Suprapubic skin (tissue), 4 donors: Measurements from ENCODE around the gene FKBP6.

Source experiments
- CTCF ChIP-seq, 2 donors: fragments of 200-600 bp in 1 of 2; fragments of 450-650 bp in 1 of 2; sonication (generic) in 1 of 2; IDR thresholded peaks; one replicate each; pipeline ENCODE4 v1.5.1; 2016 to 2019; ENCODE audit warnings: antibody characterized with exemption in 2 of 2, mild to moderate bottlenecking in 1 of 2, moderate library complexity in 1 of 2
- EP300 ChIP-seq: sonication (generic); formaldehyde crosslinking; IDR thresholded peaks from one replicate; pipeline ENCODE4 v1.6.1; 2017; ENCODE audit warnings: antibody characterized with exemption
- POLR2A ChIP-seq, 2 donors: fragments of 450-650 bp; IDR thresholded peaks; one replicate each; pipeline ENCODE4 v1.6.1; 2017; ENCODE audit warnings: antibody characterized with exemption in 2 of 2, mild to moderate bottlenecking in 2 of 2, moderate library complexity in 2 of 2
- POLR2AphosphoS5 ChIP-seq, 3 donors: sonication (generic); formaldehyde crosslinking; IDR thresholded peaks; one replicate each; pipeline ENCODE4 v1.6.1; 2017; ENCODE audit warnings: antibody characterized with exemption in 3 of 3

GRCh38 chr7:73354196-73354595 is 26.2 kb downstream of the FKBP6 start:
- TF ChIP-seq POLR2A (IDR thresholded peaks at IDR 0.05) (no peak), CTCF (IDR thresholded peaks at IDR 0.05) (no peak), POLR2AphosphoS5 (IDR thresholded peaks at IDR 0.05) (no peak), EP300 (no peak)
